Subcutaneous abdominal adipose tissue (tissue), 5 donors: ENCODE data around the gene PDE9A.

Experiments used
- H3K27ac ChIP-seq: one replicate; pipeline ENCODE4 v1.7.0; 2013; ENCODE audit warnings: low read depth, mild to moderate bottlenecking, inconsistent platforms, low read length, moderate library complexity
- H3K27me3 ChIP-seq, 5 donors: one replicate each; pipeline ENCODE4 v1.7.0; 2013; ENCODE audit warnings: low read length in 5 of 5, inconsistent platforms in 1 of 5; ENCODE audit not compliant: control insufficient read depth in 5 of 5, insufficient read depth in 4 of 5
- H3K36me3 ChIP-seq, 5 donors: one replicate each; pipeline ENCODE4 v1.7.0; 2013; ENCODE audit warnings: low read length in 5 of 5; ENCODE audit not compliant: control insufficient read depth in 5 of 5, insufficient read depth in 5 of 5
- H3K4me1 ChIP-seq, 5 donors: one replicate each; pipeline ENCODE4 v1.7.0; 2013; ENCODE audit warnings: low read length in 5 of 5, mild to moderate bottlenecking in 3 of 5, moderate library complexity in 1 of 5; ENCODE audit not compliant: control insufficient read depth in 5 of 5, insufficient read depth in 5 of 5
- H3K4me3 ChIP-seq, 5 donors: one replicate each; pipeline ENCODE4 v1.7.0; 2013; ENCODE audit warnings: low read length in 5 of 5, low read depth in 1 of 5
- H3K9ac ChIP-seq, 5 donors: one replicate each; pipeline ENCODE4 v1.7.0; 2013; ENCODE audit warnings: low read length in 5 of 5, mild to moderate bottlenecking in 4 of 5, moderate library complexity in 3 of 5
- H3K9me3 ChIP-seq, 5 donors: one replicate each; pipeline ENCODE4 v1.7.0; 2013; ENCODE audit warnings: low read length in 5 of 5; ENCODE audit not compliant: control insufficient read depth in 5 of 5
- donor health status: healthy.
- donor health status: healthy.
- donor health status: healthy.
- donor health status: healthy.
- donor health status: healthy.

Gene PDE9A

GRCh38 chr21:42767561-42767835 is 114.1 kb downstream of the PDE9A start:
- Histone ChIP-seq H3K27me3 (peaks cover 0 to 3% (median 0%) of the 10 kb centered on the region in 5 donors), H3K9ac (no peak overlapping the region), H3K4me1 (no peaks in the 10 kb centered on the region), H3K4me3 (no peak overlapping the region), H3K36me3 (peaks cover 0 to 86% (median 52%) of the 10 kb centered on the region in 5 donors), H3K9me3 (peaks cover 0 to 4% (median 0%) of the 10 kb centered on the region in 5 donors), H3K27ac (no peak overlapping the region)

GRCh38 chr21:42768324-42769121 is 115.1 kb downstream of the PDE9A start:
- no peak overlapping the region for H3K27ac ChIP-seq
- no peak overlapping the region for H3K9ac ChIP-seq
- H3K27me3 ChIP-seq: peaks cover 0 to 3% (median 0%) of the 10 kb centered on the region in 5 donors
- no peaks in the 10 kb centered on the region for H3K4me1 ChIP-seq
- H3K36me3 ChIP-seq: peaks cover 0 to 83% (median 50%) of the 10 kb centered on the region in 5 donors
- H3K9me3 ChIP-seq: peaks cover 0 to 4% (median 0%) of the 10 kb centered on the region in 5 donors
- no peak overlapping the region for H3K4me3 ChIP-seq

GRCh38 chr21:42769183-42769819 is 115.9 kb downstream of the PDE9A start:
- Histone ChIP-seq H3K9me3 (peaks cover 0 to 4% (median 0%) of the 10 kb centered on the region in 5 donors), H3K9ac (no peak overlapping the region), H3K36me3 (peaks cover 0 to 75% (median 43%) of the 10 kb centered on the region in 5 donors), H3K27ac (no peak overlapping the region), H3K27me3 (peaks cover 0 to 3% (median 0%) of the 10 kb centered on the region in 5 donors), H3K4me3 (no peak overlapping the region), H3K4me1 (no peaks in the 10 kb centered on the region)

- Histone ChIP-seq H3K36me3 (peaks cover 0 to 72% (median 41%) of the 10 kb centered on the region in 5 donors), H3K4me3 (no peak overlapping the region), H3K9me3 (peaks cover 0 to 4% (median 0%) of the 10 kb centered on the region in 5 donors)
These were observed 116.6 kb downstream of the PDE9A start for GRCh38 chr21:42769820-42770716.

GRCh38 chr21:42770717-42771502 is 117.5 kb downstream of the PDE9A start:
- no peak overlapping the region for H3K4me3 ChIP-seq
- H3K27ac ChIP-seq: no peak overlapping the region
- peaks cover 0 to 3% (median 0%) of the 10 kb centered on the region in 5 donors for H3K27me3 ChIP-seq
- peaks cover 0 to 69% (median 39%) of the 10 kb centered on the region in 5 donors for H3K36me3 ChIP-seq
- peaks cover 0 to 4% (median 0%) of the 10 kb centered on the region in 5 donors for H3K9me3 ChIP-seq
- no peaks in the 10 kb centered on the region for H3K4me1 ChIP-seq
- no peak overlapping the region for H3K9ac ChIP-seq

More at GRCh38 chr21:42769820-42770716, 116.6 kb downstream of the PDE9A start:
- Histone ChIP-seq H3K27ac (no peak overlapping the region), H3K27me3 (peaks cover 0 to 3% (median 0%) of the 10 kb centered on the region in 5 donors), H3K4me1 (no peaks in the 10 kb centered on the region), H3K9ac (no peak overlapping the region)

GRCh38 chr21:42771503-42771805 is 118.0 kb downstream of the PDE9A start:
- H3K36me3 ChIP-seq: peaks cover 0 to 64% (median 39%) of the 10 kb centered on the region in 5 donors
- H3K4me3 ChIP-seq: no peak overlapping the region
- H3K9ac ChIP-seq: no peak overlapping the region
- H3K9me3 ChIP-seq: peaks cover 0 to 4% (median 0%) of the 10 kb centered on the region in 5 donors
- H3K27me3 ChIP-seq: peaks cover 0 to 3% (median 0%) of the 10 kb centered on the region in 5 donors
- H3K4me1 ChIP-seq: no peaks in the 10 kb centered on the region
- H3K27ac ChIP-seq: no peak overlapping the region

- Histone ChIP-seq H3K9ac (no peak overlapping the region), H3K27me3 (peaks cover 0 to 17% (median 16%) of the 10 kb centered on the region in 5 donors), H3K27ac (no peak overlapping the region), H3K4me3 (no peak overlapping the region), H3K4me1 (no peaks in the 10 kb centered on the region), H3K9me3 (no peaks in the 10 kb centered on the region), H3K36me3 (peaks cover 0 to 30% (median 21%) of the 10 kb centered on the region in 5 donors)
These were observed 121.7 kb downstream of the PDE9A start for GRCh38 chr21:42775123-42775522.

GRCh38 chr21:42775891-42776290 is 122.5 kb downstream of the PDE9A start:
- Histone ChIP-seq H3K9ac (no peak overlapping the region), H3K9me3 (no peaks in the 10 kb centered on the region), H3K4me3 (no peak overlapping the region), H3K27me3 (peaks cover 0 to 23% (median 16%) of the 10 kb centered on the region in 5 donors), H3K36me3 (peaks cover 0 to 22% (median 14%) of the 10 kb centered on the region in 5 donors), H3K4me1 (peaks cover 0 to 4% (median 2%) of the 10 kb centered on the region in 5 donors), H3K27ac (no peak overlapping the region)

GRCh38 chr21:42777064-42777756 is 123.8 kb downstream of the PDE9A start:
- H3K9me3 ChIP-seq: no peaks in the 10 kb centered on the region
- H3K4me1 ChIP-seq: peaks cover 0 to 15% (median 12%) of the 10 kb centered on the region in 5 donors
- peaks cover 0 to 10% (median 5%) of the 10 kb centered on the region in 5 donors for H3K36me3 ChIP-seq
- H3K4me3 ChIP-seq: no peak overlapping the region
- H3K27me3 ChIP-seq: peaks cover 0 to 25% (median 21%) of the 10 kb centered on the region in 5 donors
- no peak overlapping the region for H3K27ac ChIP-seq
- H3K9ac ChIP-seq: no peak overlapping the region
